ENCODE results near the gene EXOSC5.
"Not testable (repeated sequence)": the region's sequence is repeated elsewhere in the genome, so short reads cannot be mapped to it uniquely, and the experiment has no call there.

Gene EXOSC5

DNA sequence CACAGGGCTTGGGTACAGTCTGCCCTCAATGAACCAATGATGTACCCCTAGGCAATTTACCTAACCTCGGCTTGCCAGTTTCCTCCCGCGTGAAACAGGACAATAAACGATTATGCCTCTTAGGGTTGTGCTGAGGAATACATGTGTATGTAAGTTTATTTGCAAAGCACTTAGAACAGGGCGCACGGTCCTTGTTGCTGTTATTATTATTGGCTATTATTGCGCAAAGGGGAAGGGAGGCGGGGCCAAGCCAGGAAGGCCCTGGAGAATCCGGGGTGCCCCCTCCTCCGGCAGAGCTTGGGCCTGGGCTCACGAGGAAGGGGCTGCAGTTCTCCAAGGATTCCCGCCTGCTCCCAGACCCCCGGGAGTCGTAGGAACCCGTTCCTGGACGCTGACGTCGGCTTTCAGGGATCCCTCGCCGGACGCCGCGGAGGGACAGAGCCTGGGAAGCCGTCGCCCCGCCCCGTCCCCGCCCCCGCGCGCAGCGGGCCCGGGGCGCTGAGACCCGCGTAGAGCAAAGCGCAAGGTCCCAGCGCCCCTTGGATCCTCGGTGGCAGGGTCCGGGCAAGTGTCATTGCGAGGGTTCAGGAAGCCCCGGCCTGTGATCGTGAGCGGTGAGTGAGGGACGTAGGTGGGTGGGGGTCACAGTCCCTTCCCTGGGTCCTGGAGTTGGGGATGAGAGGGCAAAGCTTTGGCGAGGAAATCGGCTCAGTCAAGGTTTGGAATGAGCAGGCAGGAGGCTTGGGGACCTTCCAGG, 20.7 kb downstream of the EXOSC5 start, which contains the start of gene TMEM91:
Gene TMEM91 (plus strand): TSS at position 293 of the 757 bp plus-strand sequence. CDS start 1,777 bp downstream, outside the sequence.
- H2AFZ ChIP-seq (ENCODE audit: low read depth, low read length), result no peak within 1 kb of the TSS
- TF ChIP-seq CTCF (IDR thresholded peaks at IDR 0.05; ENCODE audit: low read depth, low read length), result no peak
- no peak for TF ChIP-seq EZH2phosphoT487 (IDR thresholded peaks at IDR 0.05; ENCODE audit: low read depth)
- H3K79me2 ChIP-seq (ENCODE audit: low read length), result no peaks in the 10 kb centered on the region; the same call in 1 of the 2 replicates
- H3K36me3 ChIP-seq (replicated peaks; ENCODE audit: low read depth, low read length), result no peaks in the 10 kb centered on the region
- H3K9ac ChIP-seq (ENCODE audit: low read length), result no peak within 1 kb of the TSS
- H4K20me1 ChIP-seq (ENCODE audit: insufficient read depth, low read length), result no peaks in the 10 kb centered on the region
- no peaks in the 10 kb centered on the region for H3K9me3 ChIP-seq (ENCODE audit: insufficient read depth, low read length)
- H3K4me2 ChIP-seq (ENCODE audit: low read length), result no peak within 1 kb of the TSS
- no peak within 1 kb of the TSS for H3K4me3 ChIP-seq (ENCODE audit: low read length)
- H3K27ac ChIP-seq (ENCODE audit: low read length), result no peak within 1 kb of the TSS
- H3K27me3 ChIP-seq (ENCODE audit: low read depth, low read length), result no peaks in the 10 kb centered on the region
- H3K4me1 ChIP-seq (ENCODE audit: low read length), result peaks cover 8% of the 10 kb centered on the region

DNA sequence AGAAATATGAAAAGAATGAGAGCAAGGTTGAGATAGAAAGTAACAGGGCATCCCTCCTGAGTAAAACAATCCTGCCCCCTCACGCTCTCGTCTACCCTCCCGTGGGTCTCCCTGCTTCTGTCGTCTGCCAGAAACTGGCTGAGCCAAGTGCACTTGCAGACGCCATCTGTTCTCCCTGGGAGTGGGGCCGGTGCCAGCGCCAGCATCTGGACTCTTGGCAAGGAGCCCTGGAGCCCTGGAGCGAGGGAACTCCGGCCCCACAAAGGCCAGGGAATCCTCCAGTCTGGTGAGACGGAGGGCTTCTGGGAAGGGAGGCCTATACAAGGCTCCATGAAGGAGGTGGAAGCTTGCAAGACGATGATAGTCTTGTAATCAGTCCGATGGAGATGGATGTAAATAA, 23.2 kb downstream of the EXOSC5 start:
- Histone ChIP-seq H3K9ac (ENCODE audit: low read length) (no peak overlapping the region), H2AFZ (ENCODE audit: low read depth, low read length) (no peak overlapping the region), H3K79me2 (ENCODE audit: low read length) (peaks cover 3% of the 10 kb centered on the region), H3K27ac (ENCODE audit: low read length) (no peak overlapping the region), H4K20me1 (ENCODE audit: insufficient read depth, low read length) (no peaks in the 10 kb centered on the region), H3K36me3 (replicated peaks; ENCODE audit: low read depth, low read length) (no peaks in the 10 kb centered on the region), H3K9me3 (ENCODE audit: insufficient read depth, low read length) (no peaks in the 10 kb centered on the region), H3K27me3 (ENCODE audit: low read depth, low read length) (no peaks in the 10 kb centered on the region), H3K4me1 (ENCODE audit: low read length) (peaks cover 8% of the 10 kb centered on the region), H3K4me2 (ENCODE audit: low read length) (no peak overlapping the region), H3K4me3 (ENCODE audit: low read length) (no peak overlapping the region)
- TF ChIP-seq CTCF (IDR thresholded peaks at IDR 0.05; ENCODE audit: low read depth, low read length) (no peak), EZH2phosphoT487 (IDR thresholded peaks at IDR 0.05; ENCODE audit: low read depth) (no peak)

- Histone ChIP-seq H2AFZ (ENCODE audit: low read depth, low read length) (no peak overlapping the region), H4K20me1 (ENCODE audit: insufficient read depth, low read length) (no peaks in the 10 kb centered on the region), H3K27ac (ENCODE audit: low read length) (no peak overlapping the region), H3K4me3 (ENCODE audit: low read length) (no peak overlapping the region), H3K4me1 (ENCODE audit: low read length) (peaks cover 16% of the 10 kb centered on the region), H3K36me3 (replicated peaks; ENCODE audit: low read depth, low read length) (no peaks in the 10 kb centered on the region), H3K27me3 (ENCODE audit: low read depth, low read length) (no peaks in the 10 kb centered on the region), H3K9me3 (ENCODE audit: insufficient read depth, low read length) (no peaks in the 10 kb centered on the region), H3K79me2 (ENCODE audit: low read length) (peaks cover 13% of the 10 kb centered on the region), H3K9ac (ENCODE audit: low read length) (no peak overlapping the region), H3K4me2 (ENCODE audit: low read length) (no peak overlapping the region)
- TF ChIP-seq CTCF (IDR thresholded peaks at IDR 0.05; ENCODE audit: low read depth, low read length), result no peak
Observed at GRCh38 chr19:41372501-41372900, 24.7 kb downstream of the EXOSC5 start.

DNA sequence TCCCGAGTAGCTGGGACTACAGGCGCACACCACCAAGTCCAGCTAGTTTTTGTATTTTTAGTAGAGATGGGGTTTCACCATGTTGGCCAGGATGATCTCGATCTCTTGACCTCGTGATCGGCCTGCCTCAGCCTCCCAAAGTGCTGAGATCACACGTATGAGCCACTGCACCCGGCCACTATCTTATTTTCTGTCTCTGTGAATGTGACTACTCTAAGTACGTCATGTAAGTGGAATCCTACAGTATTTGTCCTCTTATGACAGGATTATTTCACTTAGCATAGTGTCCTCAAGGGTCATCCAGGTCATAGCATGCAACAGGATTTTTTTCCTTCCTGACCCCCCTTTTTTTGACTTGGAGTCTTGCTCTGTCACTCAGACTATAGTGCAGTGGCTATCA, 25.6 kb downstream of the EXOSC5 start:
- no peak overlapping the region for H3K4me2 ChIP-seq (ENCODE audit: low read length)
- H3K4me1 ChIP-seq (ENCODE audit: low read length), result peaks cover 25% of the 10 kb centered on the region
- TF ChIP-seq EZH2phosphoT487 (IDR thresholded peaks at IDR 0.05; ENCODE audit: low read depth) (no peak), CTCF (IDR thresholded peaks at IDR 0.05; ENCODE audit: low read depth, low read length) (no peak)

GRCh38 chr19:41371119-41371518, 26.0 kb downstream of the EXOSC5 start:
- Histone ChIP-seq H3K4me1 (ENCODE audit: low read length) (peaks cover 30% of the 10 kb centered on the region), H3K79me2 (ENCODE audit: low read length) (peaks cover 25% of the 10 kb centered on the region)
- H3K4me3 ChIP-seq (ENCODE audit: low read length); H3K36me3 ChIP-seq (replicated peaks; ENCODE audit: low read depth, low read length); H2AFZ ChIP-seq (ENCODE audit: low read depth, low read length); H3K9me3 ChIP-seq (ENCODE audit: insufficient read depth, low read length); H3K9ac ChIP-seq (ENCODE audit: low read length); H4K20me1 ChIP-seq (ENCODE audit: insufficient read depth, low read length); H3K27me3 ChIP-seq (ENCODE audit: low read depth, low read length); H3K4me2 ChIP-seq (ENCODE audit: low read length); H3K27ac ChIP-seq (ENCODE audit: low read length): not testable (repeated sequence)

More for the DNA sequence above, 25.6 kb downstream of the EXOSC5 start:
- no peak overlapping the region for H2AFZ ChIP-seq (ENCODE audit: low read depth, low read length)
- H3K36me3 ChIP-seq (replicated peaks; ENCODE audit: low read depth, low read length), result no peaks in the 10 kb centered on the region
- H3K27ac ChIP-seq (ENCODE audit: low read length), result no peak overlapping the region
- peaks cover 21% of the 10 kb centered on the region for H3K79me2 ChIP-seq (ENCODE audit: low read length)
- no peak overlapping the region for H3K4me3 ChIP-seq (ENCODE audit: low read length)
- H3K9me3 ChIP-seq (ENCODE audit: insufficient read depth, low read length), result no peaks in the 10 kb centered on the region
- no peak overlapping the region for H3K9ac ChIP-seq (ENCODE audit: low read length)
- no peaks in the 10 kb centered on the region for H4K20me1 ChIP-seq (ENCODE audit: insufficient read depth, low read length)
- H3K27me3 ChIP-seq (ENCODE audit: low read depth, low read length), result no peaks in the 10 kb centered on the region
